NCI-H1694 (cell line): Measurements from ENCODE around the gene C1QTNF6.

Source experiments
- DNase-seq: peaks from one replicate; lab custom pipeline; 2025; lab: John Stamatoyannopoulos, UW

Gene C1QTNF6

GRCh38 chr22:37162221-37163095 is 25.6 kb downstream of the C1QTNF6 start:
- no peak for DNase-seq

- no peak for DNase-seq
Observed at GRCh38 chr22:37161443-37161842, 26.6 kb downstream of the C1QTNF6 start.

DNA sequence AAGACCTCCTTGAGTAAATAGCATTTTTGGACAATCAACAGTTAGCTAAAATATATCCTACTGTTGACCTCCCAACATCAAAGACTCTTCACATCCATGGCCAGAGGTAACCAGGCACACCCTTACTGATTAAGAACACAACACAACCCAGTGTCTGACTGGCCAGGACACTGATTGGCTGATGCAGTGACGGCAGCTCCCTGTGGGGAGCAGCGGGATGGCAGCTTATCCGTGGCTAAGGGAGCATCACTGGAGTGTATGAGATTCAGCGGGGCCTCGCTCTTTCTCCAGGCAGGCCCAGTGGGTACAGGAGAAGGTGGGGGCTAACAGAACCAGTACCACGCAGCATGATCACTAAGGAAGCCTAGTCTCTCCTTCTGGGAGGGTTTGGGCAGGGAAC is 28.0 kb downstream of the C1QTNF6 start:
- no peak for DNase-seq

GRCh38 chr22:37158963-37159290 is 29.1 kb downstream of the C1QTNF6 start:
- no peak for DNase-seq

DNA sequence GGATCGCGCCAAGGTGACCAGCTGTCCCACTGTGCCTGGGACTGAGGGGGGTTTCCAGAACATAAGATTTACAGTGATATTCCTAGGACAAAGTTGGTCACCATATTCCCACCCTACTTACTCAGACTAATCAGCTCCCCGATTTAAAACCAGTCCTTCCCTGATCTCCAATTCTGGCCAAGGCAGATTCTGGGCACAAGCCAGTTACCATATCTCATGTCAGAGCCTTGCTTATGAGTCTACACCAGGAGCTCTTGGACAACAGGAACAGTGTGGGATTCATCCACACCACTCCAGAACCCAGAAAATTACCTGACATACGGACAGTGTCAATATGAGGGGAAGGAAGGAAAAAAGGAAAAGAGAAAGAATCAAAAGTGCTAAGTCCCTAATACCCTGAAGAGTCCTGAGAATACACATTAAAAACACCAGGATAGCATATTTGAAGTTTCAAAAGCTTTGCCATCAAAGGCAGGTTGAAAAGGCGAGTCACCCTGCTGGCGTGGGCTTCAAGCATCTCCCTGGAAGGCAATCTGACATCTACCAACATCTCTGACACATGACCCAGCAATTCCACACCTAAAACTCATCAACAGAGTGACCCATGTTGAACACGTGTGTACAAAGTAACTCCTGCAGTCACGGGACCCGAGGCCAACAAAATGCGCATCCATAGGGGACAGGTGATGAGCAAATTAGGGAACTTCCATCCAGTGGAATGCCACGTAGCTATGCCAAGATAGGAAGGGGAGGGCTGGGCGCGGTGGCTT is 30.3 kb downstream of the C1QTNF6 start:
- no peak for DNase-seq

- no peak for DNase-seq
Observed at GRCh38 chr22:37156686-37157435, 31.2 kb downstream of the C1QTNF6 start.

GRCh38 chr22:37155971-37156370 is 32.1 kb downstream of the C1QTNF6 start:
- no peak for DNase-seq

GRCh38 chr22:37154925-37155712 is 32.9 kb downstream of the C1QTNF6 start:
- DNase-seq: no peak

GRCh38 chr22:37153901-37154300 is 34.1 kb downstream of the C1QTNF6 start:
- no peak for DNase-seq

DNA sequence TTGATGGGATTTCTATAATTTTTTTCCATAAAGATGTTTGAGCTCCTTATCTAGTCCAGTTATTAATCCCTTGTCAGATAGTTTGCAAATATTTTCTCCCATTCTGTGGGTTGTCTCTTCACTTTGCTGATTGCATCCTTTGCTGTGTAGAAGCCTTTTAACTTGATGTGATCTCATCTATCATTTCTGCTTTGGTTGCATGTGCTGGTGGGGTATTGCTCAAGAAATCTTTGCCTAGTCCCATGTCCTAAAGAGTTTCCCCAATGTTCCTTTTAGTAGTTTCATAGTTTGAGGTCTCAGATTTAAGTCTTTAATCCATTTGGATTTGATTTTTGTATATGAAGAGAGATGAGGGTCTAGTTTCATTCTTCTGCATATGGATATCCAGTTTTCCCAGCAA is 36.6 kb downstream of the C1QTNF6 start:
- no peak for DNase-seq

DNA sequence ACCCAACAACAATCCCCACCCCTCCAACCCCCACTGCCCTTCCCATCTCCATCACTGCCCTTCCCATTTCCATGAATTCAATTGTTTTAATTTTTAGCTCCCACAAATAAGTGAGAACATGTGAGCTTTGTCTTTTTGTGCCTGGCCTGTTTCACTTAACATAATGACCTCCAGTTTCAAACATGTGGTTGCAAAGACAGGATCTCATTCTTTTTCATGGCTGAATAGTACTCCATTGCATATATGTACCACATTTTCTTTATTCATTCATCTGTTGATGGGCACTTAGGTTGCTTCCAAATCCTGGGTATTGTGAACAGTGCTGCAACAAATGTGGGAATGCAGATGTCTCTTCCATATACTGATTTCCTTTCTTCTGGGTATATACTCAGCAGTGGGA is 37.3 kb downstream of the C1QTNF6 start:
- DNase-seq: no peak

DNA sequence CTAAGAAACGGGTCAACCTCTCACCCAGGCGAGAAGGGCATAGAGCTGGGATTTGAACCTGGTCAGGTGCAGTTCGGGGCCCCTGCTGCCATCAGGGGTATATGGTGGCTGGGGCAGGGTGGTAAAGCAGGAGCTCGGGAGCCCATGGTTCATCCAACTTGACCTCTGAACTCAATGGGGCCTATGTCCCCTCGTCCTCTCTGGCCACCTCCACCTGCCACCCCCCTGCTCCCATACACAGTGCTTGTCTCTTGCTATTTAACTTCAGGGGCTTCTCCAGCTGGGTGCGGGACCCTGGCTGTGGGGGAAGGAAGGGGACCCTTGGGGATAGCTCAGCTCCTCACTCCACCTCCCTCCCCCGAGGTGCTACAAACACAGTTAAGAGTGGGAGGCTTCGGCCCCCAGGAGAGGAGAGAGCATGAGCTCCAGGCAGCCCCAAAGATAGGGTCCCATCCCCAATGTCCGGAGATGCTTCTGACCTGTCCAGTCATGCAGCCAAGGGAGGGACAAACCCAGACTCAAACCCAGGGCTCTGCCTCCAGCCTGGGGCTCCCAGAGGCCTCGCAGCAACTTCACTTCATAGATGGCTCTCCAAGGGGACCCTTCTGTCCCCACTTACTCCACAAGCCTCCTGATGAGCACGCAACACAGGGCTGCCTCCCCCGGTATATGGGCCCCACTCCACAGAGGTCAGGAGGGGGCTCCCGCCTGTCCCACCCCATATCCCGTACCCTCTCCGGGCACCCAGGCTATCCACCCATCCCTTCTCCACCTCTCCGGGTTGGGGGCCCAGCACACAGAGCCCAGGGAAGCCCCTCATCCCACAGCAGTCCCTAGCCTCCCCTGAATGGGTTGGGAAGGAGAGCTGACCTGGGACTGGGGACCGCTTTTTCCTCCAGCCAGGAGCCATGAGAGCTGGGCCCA is 39.0 kb downstream of the C1QTNF6 start:
- no peak for DNase-seq

DNA sequence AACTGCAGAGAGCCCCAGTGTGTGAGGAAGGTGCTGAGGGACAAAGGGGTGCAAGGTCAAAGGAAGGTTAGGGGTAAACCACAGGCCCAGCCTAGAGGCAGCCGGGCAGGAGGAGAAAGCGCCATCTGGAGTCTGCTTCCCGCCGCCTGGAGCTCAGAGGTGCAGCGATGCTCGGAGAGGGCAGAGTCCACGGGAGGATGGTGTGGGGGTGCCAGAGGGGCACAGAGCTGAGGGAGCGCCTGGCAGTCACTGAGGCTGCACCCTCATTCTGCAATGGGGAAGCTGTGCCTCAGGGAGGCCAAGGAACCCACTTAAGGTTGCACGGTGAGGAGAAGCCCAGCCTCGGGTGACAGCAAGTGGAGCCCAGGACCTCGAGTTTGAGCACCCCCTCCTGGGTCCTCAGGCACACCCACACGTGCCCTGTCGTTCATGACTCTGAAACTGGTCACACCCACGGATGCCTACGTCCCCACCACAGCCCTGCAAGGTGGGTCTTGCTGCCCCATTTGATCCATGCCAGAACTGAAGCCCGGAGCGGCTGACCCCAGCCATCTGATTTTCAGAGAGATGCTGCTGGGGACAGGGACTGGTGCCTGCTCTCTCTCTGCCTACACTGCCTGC is 39.9 kb downstream of the C1QTNF6 start:
- no peak for DNase-seq

- no peak for DNase-seq
Observed at GRCh38 chr22:37147186-37147990, 40.7 kb downstream of the C1QTNF6 start.

DNA sequence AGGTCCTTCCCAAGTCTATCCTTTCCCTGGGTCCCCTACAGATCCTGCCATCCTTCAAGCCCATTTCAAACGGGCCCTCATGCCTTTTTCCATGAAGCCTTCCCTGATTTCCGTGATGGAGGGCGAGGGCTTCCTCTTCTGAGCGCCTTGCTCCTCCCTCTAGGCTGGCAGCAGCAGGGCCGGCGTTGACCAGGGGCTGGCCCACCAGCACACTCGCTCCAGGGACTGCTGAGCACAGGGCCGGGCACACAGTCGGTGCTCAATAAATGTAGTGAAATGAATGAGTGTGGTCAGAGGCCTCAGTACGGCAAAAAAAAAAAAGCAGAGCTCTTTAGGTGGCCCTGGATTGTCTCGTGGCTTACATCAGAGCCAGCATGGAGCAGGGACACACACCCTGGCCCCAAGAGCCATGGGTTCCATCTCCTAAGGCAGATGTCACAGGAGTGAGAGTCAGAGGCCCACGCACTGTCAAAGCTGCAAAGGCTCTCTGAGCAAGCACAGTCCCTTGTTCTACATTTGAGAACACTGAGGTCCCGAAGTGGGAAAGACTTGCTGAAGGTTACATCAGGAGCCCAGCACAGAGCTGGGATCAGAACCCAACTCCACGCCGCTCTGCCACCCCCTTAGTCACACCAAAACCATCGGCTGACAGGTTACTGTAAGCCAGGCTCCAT is 41.4 kb downstream of the C1QTNF6 start:
- no peak for DNase-seq

DNA sequence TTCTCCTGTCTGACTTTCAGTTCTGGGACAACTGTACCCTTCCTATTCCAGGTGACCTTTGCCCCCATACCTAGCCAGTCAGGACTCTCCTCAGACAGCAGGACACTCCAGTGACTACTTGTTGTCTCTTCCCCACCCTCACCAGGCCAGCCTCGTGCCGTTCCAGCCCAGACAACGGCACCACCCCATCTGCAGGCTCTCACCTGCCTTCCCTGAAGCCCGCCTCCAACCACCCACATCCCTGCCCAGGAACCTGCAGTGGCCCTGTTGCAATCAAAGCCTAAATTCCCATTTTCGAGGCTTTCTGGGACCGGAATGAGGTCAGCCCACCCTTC is 42.0 kb downstream of the C1QTNF6 start:
- DNase-seq: no peak

GRCh38 chr22:37145180-37146050 is 42.6 kb downstream of the C1QTNF6 start:
- DNase-seq: no peak

DNA sequence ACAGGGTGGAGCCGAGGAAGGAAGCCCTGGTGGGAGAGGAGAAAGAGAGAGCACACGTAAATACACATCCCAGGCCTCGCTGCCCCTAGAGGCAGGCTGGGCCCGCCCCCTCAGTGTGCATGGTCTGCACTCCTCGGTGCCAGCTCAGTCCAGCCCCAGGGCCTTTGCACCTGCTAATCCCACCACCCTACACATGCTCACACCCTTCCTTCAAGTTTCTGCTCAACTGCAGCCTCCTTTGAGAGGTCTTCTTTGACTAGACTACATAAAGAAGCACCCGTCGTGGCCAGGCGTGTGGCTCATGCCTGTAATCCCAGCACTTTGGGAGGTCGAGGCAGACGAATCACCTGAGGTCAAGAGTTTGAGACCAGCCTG is 43.9 kb downstream of the C1QTNF6 start:
- no peak for DNase-seq
